Measurements from ENCODE around the gene EHF.
"Not testable (repeated sequence)": the region's sequence is repeated elsewhere in the genome, so short reads cannot be mapped to it uniquely, and the experiment has no call there.

Gene EHF

GRCh38 chr11:34620820-34621792 lies at the start of gene EHF:
Gene EHF (plus strand): TSS chr11:34621093. CDS start chr11:34642631, 21,538 bp downstream.
- no peak for DNase-seq (ENCODE audit: low spot score)

GRCh38 chr11:34573537-34573936 lies 47.4 kb upstream of the EHF start:
- no peak for DNase-seq (ENCODE audit: low spot score)

- no peak for DNase-seq (ENCODE audit: low spot score)
Measured at GRCh38 chr11:34575261-34575660, 45.6 kb upstream of the EHF start.

DNA sequence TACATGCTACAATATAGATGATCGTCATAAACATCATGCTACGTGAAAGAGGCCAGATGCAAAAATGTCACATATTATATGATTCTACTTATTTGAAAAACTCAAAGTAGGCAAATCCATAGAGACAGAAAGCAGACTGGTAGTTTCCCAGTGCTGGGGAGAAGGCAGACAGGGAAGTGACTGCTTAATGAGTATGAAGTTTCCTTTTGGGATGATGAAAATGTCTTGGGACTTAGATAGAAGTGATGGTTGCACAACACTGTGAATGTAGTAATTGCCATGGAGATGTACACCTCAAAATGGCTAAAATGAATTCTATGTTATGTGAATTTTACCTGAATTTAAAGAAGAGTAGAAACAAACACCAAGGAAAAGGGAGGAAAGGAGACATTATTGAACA lies 45.2 kb upstream of the EHF start:
- DNase-seq (ENCODE audit: low spot score) = no peak

DNA sequence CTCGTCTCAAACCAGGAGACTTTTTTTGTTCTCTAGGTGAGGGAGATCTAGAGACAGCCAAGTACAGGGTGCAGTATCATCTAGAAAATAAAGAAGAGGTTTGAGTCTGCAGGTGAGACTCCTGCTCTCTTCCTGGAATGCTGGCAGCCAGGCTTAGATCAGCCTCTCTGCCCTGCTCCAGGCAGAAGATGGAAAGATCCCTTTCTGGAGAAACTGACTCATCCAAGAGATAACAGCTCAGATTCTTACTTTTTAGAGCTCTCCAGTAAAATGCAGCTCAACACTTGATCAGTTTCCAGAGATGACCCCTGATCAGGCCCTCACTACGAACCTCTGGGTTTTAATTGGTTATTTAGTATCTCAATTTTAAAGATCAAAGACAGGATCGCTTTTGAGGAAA lies 44.6 kb upstream of the EHF start:
- no peak for DNase-seq (ENCODE audit: low spot score)

DNA sequence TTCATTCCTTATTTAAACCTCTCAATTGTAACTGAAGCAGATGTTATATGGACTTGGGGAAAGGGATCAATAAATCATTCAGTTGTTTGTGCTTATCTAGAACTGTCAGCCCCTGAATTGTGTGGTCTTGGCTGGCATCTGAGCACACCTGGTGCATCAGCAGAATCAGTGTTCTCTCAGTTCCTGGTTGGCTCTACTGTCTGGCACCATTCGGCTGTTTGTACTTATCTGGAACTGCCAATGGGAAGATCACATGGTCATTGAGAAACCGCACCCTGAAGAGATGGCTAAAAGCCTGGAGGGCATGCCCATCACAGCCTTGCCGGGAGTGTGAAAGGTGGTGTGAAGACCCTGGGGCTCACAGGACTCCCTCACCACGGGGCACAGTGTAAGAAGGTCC lies 37.1 kb upstream of the EHF start:
- no peak for DNase-seq (ENCODE audit: low spot score)

DNA sequence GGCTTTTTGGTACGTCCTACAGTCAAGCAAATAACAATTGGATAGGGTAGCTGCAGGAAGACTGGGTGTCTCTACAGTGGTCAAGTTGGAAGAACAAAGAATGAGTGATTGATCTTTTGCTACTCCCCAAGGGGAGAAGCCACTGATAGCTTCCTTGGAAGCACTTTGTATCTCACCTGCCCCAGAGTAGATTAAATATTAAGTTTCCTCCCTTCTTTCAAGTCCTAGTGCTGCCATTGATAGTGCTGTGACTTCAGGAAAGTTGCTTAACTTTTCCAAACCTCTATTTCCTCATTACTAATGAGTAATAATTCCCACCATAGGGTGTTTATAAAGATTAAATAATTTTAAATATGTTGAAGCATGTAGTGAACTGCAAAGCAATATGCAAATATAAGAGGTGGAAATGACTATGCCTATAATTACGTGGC lies 35.6 kb upstream of the EHF start:
- no peak for DNase-seq (ENCODE audit: low spot score)

GRCh38 chr11:34585735-34586487 lies 35.0 kb upstream of the EHF start:
- DNase-seq (ENCODE audit: low spot score) = peak; percentile 10

DNA sequence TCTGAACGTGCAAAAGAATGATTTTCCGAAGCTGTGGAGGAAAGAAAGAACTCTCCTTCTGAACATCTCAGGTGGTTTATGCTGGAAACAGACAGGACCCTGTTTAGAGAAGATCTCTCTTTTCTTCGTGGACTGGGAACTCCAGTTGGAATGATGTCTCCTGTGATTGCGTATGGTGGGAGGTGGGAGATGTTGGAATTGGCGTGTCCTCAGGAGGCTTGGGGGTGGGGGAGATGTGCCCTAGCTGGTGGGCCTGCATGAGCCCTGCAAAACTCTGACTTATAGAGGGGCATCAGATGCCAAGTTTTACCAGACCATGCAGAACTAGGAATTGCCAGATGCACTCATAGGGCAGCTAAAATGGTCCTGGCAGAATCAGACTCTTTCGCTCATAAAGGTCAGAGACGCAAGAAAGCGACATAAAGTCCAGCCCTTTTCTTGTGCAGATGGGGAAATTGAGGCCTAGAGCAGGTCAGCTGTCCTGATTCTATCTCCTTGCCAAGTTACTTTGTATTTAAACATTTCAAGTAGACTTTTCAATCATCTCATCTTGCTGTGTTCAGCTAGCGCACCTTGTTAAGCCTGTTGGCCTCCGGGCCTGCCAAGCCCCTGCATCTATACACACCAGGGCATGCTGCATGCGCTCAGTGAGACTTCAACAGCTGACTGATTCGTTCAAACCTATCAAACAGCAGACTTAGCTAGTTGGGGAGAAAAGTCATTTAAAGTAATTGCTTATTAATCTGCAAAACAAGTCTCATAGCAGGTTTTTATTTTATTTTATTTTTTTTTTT lies 34.2 kb upstream of the EHF start:
- no peak for DNase-seq (ENCODE audit: low spot score)

- no peak for DNase-seq (ENCODE audit: low spot score)
Measured at GRCh38 chr11:34587282-34587677, 33.6 kb upstream of the EHF start.

DNA sequence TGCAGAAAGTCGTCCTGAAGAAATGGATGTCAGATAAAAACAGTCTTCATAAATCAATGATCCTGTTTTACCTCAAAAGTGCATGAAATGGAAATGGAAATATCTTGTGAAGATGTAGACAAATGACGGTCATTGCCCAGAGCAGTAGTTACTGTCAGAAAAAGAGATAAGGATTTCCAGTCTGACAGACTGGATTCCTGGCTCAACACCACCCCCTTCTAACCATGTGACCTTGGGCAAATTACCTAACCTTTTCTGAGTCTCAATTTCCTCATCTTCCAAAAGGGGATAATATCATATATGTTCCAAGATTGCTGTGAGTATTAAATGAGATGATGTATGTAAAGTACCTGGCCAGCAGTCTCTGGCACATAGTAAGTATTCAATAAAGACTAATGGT lies 32.9 kb upstream of the EHF start:
- no peak for DNase-seq (ENCODE audit: low spot score)

DNA sequence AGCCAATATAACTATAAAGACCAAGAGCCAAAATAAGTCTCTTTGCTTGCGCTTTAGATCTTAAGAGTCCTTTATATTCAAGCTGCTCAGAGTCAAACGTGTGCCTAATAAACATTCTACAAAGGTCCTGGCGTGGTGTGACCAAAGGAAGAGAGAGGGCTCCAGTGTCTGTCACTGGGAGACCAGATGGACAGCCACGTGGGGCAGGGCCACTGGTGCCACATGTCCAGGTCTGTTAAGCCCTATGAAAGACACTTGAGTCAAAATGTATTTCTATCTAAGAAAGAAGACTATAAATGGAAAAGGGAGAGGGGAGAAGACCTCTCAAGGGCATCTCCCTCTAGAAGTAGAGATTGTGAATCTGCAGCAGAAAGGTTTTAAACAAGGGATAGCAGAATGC lies 32.2 kb upstream of the EHF start:
- no peak for DNase-seq (ENCODE audit: low spot score)

DNA sequence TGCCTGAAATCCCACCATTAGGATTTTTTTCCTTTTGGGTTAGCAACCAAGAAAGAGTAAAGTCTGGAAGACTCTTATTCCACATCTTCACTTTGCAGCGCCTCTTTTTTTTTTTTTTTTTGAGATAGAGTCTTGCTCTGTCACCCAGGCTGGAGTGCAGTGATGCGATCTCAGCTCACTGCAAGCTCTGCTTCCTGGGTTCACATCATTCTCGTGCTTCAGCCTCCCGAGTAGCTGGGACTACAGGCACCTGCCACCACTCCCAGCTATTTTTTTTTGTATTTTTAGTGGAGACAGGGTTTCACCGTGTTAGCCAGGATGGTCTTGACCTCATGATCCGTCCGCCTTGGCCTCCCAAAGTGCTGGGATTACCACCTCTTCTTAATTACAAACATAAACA lies 31.7 kb upstream of the EHF start:
- not testable (repeated sequence) for DNase-seq (ENCODE audit: low spot score)

GRCh38 chr11:34593085-34593484 lies 27.8 kb upstream of the EHF start:
- DNase-seq (ENCODE audit: low spot score) = no peak

- DNase-seq (ENCODE audit: low spot score) = no peak
Measured at GRCh38 chr11:34594603-34595002, 26.3 kb upstream of the EHF start.

GRCh38 chr11:34595391-34595790 lies 25.5 kb upstream of the EHF start:
- DNase-seq (ENCODE audit: low spot score) = no peak

DNA sequence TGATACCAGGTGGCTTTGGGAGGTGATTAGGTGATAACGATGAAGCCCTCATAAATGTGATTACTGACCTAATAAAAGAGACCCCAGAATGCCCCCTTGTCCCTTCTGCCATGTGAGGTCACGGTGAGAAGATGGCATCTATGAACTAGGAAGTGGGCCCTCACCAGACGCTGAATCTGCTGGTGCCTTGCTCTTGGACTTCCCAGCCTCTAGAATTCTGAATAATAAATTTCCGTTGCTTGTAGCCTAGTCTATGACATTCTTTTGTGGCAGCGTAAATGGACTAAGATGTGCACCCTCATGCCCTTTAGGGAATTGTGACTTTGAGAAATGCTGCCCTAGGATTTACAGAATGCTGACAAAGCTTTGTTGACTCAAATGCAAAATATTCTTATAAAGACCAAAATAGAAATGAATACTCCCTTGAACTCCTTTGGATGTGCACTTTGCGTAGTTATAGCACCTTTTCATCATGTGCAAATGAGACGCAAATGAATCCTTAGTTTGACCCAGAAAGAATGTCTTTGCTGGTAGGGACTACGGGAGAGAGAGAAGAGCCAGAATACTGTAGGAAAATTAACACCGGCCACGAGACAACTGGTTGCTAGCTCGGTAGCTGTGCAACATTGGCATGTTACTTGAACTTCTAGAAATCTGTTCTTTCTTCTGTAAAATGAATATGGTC lies 24.8 kb upstream of the EHF start:
- no peak for DNase-seq (ENCODE audit: low spot score)

GRCh38 chr11:34599406-34599945 lies 21.4 kb upstream of the EHF start:
- DNase-seq (ENCODE audit: low spot score) = no peak

- DNase-seq (ENCODE audit: low spot score) = no peak
Measured at GRCh38 chr11:34600339-34601084, 20.4 kb upstream of the EHF start.

DNA sequence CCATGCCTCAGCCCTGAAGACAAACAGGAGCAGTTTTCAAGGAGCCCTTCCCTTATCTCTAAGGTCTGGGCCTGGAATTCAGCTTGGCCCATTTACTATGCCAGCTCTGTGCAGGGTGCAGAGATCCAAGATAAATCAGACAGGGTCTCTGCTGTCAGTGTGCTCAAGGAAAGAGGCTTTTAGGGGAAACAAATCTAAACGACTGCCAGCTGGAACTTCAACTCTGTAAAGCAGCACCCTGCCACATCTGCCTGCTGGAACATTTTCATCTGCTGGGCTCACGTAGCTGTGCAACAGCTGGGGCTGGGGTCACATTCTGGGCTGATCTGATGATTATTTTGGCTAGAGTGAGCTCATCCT lies 19.8 kb upstream of the EHF start:
- no peak for DNase-seq (ENCODE audit: low spot score)

DNA sequence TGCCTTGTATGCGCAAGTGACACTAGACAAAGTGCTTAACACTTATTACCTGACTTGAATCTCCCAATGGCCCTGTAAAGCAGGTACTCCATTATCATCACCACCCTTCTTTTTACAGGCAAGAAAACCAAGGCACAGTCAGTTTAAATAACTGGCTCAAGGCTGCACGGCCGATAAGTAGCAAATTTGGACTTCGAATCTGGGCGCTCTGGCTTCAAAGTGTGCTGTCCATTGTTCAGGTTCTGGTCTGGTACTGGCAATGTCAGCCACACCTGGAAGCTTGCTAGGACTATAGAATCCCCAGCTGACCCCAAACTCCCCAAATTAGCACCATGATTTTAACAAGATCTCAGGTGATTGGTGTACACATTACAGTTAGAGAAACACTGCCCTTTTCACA lies 19.3 kb upstream of the EHF start:
- no peak for DNase-seq (ENCODE audit: low spot score)

Measured in hematopoietic multipotent progenitor cell treated with erythropoietin and hydrocortisone succinate and interleukin-3 and kit ligand, for 17 days (in vitro differentiated cells).